HepG2 (cell line): ENCODE measurements around the gene MTRFR. TPM values are rescaled to one million over a fixed set of nuclear protein-coding genes. Genes with fewer than 3 reads are reported as not detected.
A peak's percentile ranks its signal among the peaks of the same experiment; 100 is the strongest.

Source experiments
- DR1 ChIP-seq: sonication (generic); formaldehyde crosslinking; IDR thresholded peaks from 2 replicates; pipeline ENCODE4 v1.8.0; 2021; ENCODE audit warnings: mild to moderate bottlenecking, missing genetic modification reagents, inconsistent platforms
- HNRNPLL ChIP-seq: fragments of 200-400 bp; formaldehyde crosslinking; IDR thresholded peaks from 2 replicates; pipeline ENCODE4 v1.6.1; 2017; ENCODE audit warnings: mild to moderate bottlenecking, low read depth, low read length; ENCODE audit not compliant: poor library complexity, severe bottlenecking
- ISX ChIP-seq: sonication (generic); formaldehyde crosslinking; conservative IDR thresholded peaks from 2 replicates; pipeline ENCODE4 v1.5.0; 2020; ENCODE audit warnings: missing genetic modification reagents
- NCOA5 ChIP-seq: sonication (generic); formaldehyde crosslinking; IDR thresholded peaks from 2 replicates; pipeline ENCODE4 v1.4.0; 2020; ENCODE audit warnings: missing genetic modification reagents
- NCOR1 ChIP-seq: fragments of 200-600 bp; sonication (generic); IDR thresholded peaks from 2 replicates; pipeline ENCODE4 v1.7.0; 2017; ENCODE audit warnings: antibody characterized with exemption, low read length, borderline replicate concordance
- PAWR ChIP-seq: sonication (generic); formaldehyde crosslinking; IDR thresholded peaks from 2 replicates; pipeline ENCODE4 v1.4.0; 2020; ENCODE audit warnings: missing genetic modification reagents, mild to moderate bottlenecking, borderline replicate concordance
- RBM22 ChIP-seq: fragments of 200-400 bp; formaldehyde crosslinking; optimal IDR thresholded peaks from 2 replicates; pipeline ENCODE3; 2017; ENCODE audit warnings: mild to moderate bottlenecking, low read length, moderate library complexity
- RFX5 ChIP-seq: IDR thresholded peaks from 2 replicates; pipeline ENCODE4 v1.6.1; 2011; ENCODE audit warnings: low read depth, low read length, improper control_type of control experiment
- RNF2 ChIP-seq: fragments of 450-650 bp; conservative IDR thresholded peaks from 2 replicates; pipeline ENCODE4 v1.6.1; 2016; ENCODE audit warnings: low read depth
- SAFB2 ChIP-seq: sonication (generic); formaldehyde crosslinking; IDR thresholded peaks from 2 replicates; pipeline ENCODE4 v1.5.1; 2020; ENCODE audit warnings: missing genetic modification reagents, low read depth, mild to moderate bottlenecking, borderline replicate concordance
- SOX5 ChIP-seq: IDR thresholded peaks from 2 replicates; pipeline ENCODE4 v1.6.1; 2016; ENCODE audit warnings: borderline replicate concordance
- TFDP2 ChIP-seq: sonication (generic); formaldehyde crosslinking; IDR thresholded peaks from 2 replicates; pipeline ENCODE4 v1.4.0; 2020; ENCODE audit warnings: missing genetic modification reagents
- ZBTB38 ChIP-seq: sonication (generic); formaldehyde crosslinking; IDR thresholded peaks from 2 replicates; pipeline ENCODE4 v1.5.1; 2020; ENCODE audit warnings: mild to moderate bottlenecking, missing genetic modification reagents
- ZNF121 ChIP-seq: sonication (generic); formaldehyde crosslinking; IDR thresholded peaks from 2 replicates; pipeline ENCODE4 v1.5.0; 2020; ENCODE audit warnings: mild to moderate bottlenecking, missing genetic modification reagents
- ZNF281 ChIP-seq: sonication (generic); formaldehyde crosslinking; IDR thresholded peaks from 2 replicates; pipeline ENCODE4 v1.4.0; 2020; ENCODE audit warnings: missing genetic modification reagents, borderline replicate concordance
- ZNF782 ChIP-seq: sonication (generic); formaldehyde crosslinking; IDR thresholded peaks from 2 replicates; pipeline ENCODE4 v1.4.0; 2020; ENCODE audit warnings: missing genetic modification reagents, mild to moderate bottlenecking, borderline replicate concordance
- polyA plus RNA-seq, 8 experiments: library from polyadenylated mRNA; depleted of rRNA in 3 of 8; stranded (reverse) in 7 of 8; unstranded in 1 of 8; fragments of >200 nt; fragmentation: Illumina TruSeq in 4 of 8; extraction: Trizol in 4 of 8; gene quantifications; 2 replicates each; pipeline versions ENCODE4 v1.2.1 to v1.2.3, GENCODE V29; 2011 to 2016; ENCODE audit warnings: low read depth in 4 of 8, missing spikeins in 1 of 8, mixed read lengths in 1 of 8; ENCODE audit not compliant: insufficient read depth in 1 of 8
- total RNA-seq, 5 experiments: library from RNA; depleted of rRNA; stranded (reverse); fragments of >200 nt; fragmentation: Illumina TruSeq; extraction: Trizol; gene quantifications; 2 replicates each; pipeline ENCODE4 v1.2.3, GENCODE V29; 2016; ENCODE audit warnings: low read depth in 1 of 5
- TF ChIP-seq, protein P1 (sequence below): sonication (generic); formaldehyde crosslinking; IDR thresholded peaks from 2 replicates; pipeline ENCODE4 v1.4.0; 2020; ENCODE audit warnings: missing genetic modification reagents
- TF ChIP-seq, protein P2 (sequence below): sonication (generic); formaldehyde crosslinking; IDR thresholded peaks from 2 replicates; pipeline ENCODE4 v1.5.0; 2020; ENCODE audit warnings: missing genetic modification reagents, mild to moderate bottlenecking, borderline replicate concordance
- TF ChIP-seq, protein P3 (sequence below): sonication (generic); formaldehyde crosslinking; IDR thresholded peaks from 2 replicates; pipeline ENCODE4 v1.9.0; 2021; ENCODE audit warnings: missing genetic modification reagents, mild to moderate bottlenecking, borderline replicate concordance

The MTRFR gene
- total and polyA plus RNA-seq, 2 of the 13 experiments (the other 11 are each of a cell fraction or from before 2014, with no cell fraction given) = 7.1 to 9.9 TPM

DNA sequence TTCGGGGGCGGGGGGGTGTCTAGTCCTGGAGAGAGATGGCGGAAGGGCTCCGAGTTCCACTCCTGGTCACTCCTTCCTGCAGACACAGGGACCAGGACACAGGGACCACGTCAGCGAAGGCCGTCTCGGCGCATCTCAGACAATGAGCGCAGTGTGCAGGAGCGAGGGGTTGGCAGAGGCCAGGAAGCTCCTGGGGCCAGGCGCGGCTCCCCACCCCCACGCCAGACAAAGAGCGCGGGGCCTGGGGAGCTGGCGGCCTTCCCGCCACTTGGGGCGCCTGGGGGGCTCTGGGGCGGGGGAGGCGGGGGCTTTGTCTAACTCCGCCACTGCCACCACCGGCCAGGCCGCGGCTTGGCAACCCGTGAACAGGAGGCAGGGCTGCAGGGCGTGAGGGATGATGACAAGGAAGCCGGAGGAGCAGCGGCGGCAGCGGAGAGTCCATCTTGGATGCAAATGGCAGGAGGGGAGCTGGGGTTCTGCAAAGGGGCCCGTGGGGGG, 36.2 kb downstream of the MTRFR start (continued):
- TF ChIP-seq TFDP2 (CRISPR knock-in tag) (no peak), RNF2 (no peak), DR1 (no peak), NCOA5 (CRISPR knock-in tag) (no peak), ZNF121 (CRISPR knock-in tag) (no peak), NCOR1 (no peak), RBM22 (no peak), SOX5 (CRISPR knock-in tag) (no peak; the same call in 1 of the 2 replicates), RFX5 (no peak), ZNF281 (CRISPR knock-in tag) (no peak), ISX (CRISPR knock-in tag) (no peak), PAWR (CRISPR knock-in tag) (no peak), ZNF782 (CRISPR knock-in tag) (no peak), SAFB2 (CRISPR knock-in tag) (no peak), ZBTB38 (peak; percentile 60), HNRNPLL (peak; percentile 37)
- TF ChIP-seq, protein P1, sequence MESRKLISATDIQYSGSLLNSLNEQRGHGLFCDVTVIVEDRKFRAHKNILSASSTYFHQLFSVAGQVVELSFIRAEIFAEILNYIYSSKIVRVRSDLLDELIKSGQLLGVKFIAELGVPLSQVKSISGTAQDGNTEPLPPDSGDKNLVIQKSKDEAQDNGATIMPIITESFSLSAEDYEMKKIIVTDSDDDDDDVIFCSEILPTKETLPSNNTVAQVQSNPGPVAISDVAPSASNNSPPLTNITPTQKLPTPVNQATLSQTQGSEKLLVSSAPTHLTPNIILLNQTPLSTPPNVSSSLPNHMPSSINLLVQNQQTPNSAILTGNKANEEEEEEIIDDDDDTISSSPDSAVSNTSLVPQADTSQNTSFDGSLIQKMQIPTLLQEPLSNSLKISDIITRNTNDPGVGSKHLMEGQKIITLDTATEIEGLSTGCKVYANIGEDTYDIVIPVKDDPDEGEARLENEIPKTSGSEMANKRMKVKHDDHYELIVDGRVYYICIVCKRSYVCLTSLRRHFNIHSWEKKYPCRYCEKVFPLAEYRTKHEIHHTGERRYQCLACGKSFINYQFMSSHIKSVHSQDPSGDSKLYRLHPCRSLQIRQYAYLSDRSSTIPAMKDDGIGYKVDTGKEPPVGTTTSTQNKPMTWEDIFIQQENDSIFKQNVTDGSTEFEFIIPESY (CRISPR knock-in tag) = peak; percentile 59; the same call in 1 of the 2 replicates
- TF ChIP-seq, protein P2, sequence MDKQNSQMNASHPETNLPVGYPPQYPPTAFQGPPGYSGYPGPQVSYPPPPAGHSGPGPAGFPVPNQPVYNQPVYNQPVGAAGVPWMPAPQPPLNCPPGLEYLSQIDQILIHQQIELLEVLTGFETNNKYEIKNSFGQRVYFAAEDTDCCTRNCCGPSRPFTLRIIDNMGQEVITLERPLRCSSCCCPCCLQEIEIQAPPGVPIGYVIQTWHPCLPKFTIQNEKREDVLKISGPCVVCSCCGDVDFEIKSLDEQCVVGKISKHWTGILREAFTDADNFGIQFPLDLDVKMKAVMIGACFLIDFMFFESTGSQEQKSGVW (CRISPR knock-in tag) = no peak
- TF ChIP-seq, protein P3, sequence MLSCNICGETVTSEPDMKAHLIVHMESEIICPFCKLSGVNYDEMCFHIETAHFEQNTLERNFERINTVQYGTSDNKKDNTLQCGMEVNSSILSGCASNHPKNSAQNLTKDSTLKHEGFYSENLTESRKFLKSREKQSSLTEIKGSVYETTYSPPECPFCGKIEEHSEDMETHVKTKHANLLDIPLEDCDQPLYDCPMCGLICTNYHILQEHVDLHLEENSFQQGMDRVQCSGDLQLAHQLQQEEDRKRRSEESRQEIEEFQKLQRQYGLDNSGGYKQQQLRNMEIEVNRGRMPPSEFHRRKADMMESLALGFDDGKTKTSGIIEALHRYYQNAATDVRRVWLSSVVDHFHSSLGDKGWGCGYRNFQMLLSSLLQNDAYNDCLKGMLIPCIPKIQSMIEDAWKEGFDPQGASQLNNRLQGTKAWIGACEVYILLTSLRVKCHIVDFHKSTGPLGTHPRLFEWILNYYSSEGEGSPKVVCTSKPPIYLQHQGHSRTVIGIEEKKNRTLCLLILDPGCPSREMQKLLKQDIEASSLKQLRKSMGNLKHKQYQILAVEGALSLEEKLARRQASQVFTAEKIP = no peak
